LNCAP (cell line): Measurements from ENCODE around the gene AUP1.

Source experiments
- TF ChIP-seq, protein P1 (sequence below): fragments of 450-650 bp; IDR thresholded peaks from 2 replicates; pipeline ENCODE4 v1.5.1; 2017; ENCODE audit warnings: mild to moderate bottlenecking

The AUP1 gene

DNA sequence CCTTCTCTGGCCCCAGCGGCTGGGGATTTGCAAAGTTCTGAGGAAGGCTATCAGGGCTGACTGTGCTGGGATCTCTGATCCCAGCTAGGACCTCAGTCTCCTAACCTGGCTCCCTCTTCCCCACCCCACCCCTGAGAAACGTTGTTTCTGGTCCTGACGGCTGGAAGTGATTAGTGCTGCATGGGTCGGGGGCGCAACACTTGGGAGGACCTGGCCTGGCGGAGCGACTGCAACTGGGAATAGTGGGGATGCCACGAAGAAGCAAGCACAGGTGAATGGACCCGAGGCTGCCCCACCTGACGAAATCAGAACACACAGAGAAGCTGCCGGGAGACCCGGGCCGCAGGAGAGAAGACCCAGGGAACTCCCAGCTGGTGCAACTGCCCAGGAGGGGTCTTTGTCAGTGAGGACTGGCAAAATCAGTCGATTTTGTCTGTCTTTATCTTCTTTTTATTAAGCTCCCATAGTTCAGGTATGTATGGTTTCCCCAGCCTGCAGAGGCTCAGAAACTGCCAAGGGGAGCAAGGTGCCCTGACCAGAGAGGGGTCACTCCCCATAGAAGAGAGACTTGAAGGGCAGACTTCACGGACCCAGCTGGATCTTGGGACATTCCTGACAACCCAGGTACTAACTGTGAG lies 29.4 kb downstream of the AUP1 start:
- TF ChIP-seq, protein P1, sequence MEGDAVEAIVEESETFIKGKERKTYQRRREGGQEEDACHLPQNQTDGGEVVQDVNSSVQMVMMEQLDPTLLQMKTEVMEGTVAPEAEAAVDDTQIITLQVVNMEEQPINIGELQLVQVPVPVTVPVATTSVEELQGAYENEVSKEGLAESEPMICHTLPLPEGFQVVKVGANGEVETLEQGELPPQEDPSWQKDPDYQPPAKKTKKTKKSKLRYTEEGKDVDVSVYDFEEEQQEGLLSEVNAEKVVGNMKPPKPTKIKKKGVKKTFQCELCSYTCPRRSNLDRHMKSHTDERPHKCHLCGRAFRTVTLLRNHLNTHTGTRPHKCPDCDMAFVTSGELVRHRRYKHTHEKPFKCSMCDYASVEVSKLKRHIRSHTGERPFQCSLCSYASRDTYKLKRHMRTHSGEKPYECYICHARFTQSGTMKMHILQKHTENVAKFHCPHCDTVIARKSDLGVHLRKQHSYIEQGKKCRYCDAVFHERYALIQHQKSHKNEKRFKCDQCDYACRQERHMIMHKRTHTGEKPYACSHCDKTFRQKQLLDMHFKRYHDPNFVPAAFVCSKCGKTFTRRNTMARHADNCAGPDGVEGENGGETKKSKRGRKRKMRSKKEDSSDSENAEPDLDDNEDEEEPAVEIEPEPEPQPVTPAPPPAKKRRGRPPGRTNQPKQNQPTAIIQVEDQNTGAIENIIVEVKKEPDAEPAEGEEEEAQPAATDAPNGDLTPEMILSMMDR = no peak

DNA sequence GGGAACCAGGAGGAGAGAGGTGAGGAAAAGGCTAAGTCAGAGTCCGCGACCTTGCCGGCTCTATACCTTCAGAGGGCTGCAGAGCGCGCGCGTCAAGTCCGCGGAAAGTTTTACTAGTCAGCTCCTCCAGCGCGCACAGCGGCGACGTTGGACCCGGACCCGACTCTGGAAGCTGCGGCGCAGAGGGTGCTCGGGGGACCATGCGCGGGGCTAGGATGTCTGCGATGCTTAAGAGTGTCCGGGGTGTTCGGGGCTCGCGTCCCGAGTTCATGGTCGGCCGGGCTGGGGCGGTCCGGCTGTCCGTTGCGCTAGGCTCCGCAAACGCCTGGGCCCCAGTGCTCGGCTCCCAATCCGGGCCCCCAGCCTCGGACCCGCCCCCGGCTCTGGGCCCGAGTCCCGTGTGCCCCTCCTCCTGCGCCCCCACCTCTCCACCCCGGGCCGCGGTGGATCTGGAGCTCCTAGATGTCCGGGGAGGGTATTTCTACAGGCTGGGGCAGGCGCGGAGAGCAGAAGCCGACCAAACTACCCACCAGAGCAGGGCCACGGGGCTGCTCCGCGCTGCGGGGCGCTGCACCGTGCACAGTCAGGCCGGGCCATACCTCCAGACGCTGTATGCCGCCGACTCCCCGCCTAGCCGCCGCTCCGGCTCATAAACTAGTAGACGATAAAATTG lies 30.1 kb downstream of the AUP1 start, which contains the start of gene LBX2:
LBX2 (minus strand) TSS at position 337 of the 673 bp plus-strand sequence; CDS start at position 271, 66 bp downstream.
- TF ChIP-seq, protein P1 = no peak

DNA sequence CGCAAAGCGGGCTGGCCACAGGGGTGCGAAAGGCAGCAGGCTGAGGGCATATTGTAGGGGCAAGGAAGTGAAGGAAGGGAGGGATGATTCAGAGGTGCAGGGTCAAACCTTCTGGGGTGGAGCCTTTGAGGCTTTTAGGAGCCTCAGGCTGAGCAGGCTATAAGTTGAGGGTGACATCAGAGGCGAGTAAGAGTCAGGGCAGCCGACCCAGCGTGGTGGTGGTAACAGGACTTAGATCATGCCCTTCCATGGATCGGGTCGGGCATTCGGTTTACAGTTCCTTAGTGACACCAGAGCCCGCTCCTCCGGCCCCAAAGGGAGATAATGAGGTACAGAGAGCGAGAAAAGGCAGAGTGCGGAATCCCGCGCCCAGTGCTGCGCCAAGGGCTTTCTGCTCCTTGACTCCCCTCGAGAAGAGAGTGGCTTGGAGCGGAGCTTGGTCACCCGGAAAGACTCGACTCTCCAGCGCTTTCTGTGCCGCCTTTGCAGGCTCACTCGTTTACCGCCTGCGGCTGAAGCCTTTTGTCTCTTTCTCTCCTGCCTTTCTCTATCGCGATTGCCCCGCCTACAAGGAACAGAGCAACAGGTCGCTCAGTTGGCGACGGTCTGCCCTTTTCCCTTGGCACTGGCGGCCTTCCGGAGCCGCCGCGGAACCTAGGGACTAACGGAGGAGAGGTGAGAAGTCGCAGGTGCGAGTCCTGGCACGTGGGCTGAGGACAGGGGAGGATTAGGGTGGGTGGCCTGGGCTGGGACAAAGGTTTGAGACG lies 30.8 kb downstream of the AUP1 start:
- TF ChIP-seq, protein P1 = no peak

DNA sequence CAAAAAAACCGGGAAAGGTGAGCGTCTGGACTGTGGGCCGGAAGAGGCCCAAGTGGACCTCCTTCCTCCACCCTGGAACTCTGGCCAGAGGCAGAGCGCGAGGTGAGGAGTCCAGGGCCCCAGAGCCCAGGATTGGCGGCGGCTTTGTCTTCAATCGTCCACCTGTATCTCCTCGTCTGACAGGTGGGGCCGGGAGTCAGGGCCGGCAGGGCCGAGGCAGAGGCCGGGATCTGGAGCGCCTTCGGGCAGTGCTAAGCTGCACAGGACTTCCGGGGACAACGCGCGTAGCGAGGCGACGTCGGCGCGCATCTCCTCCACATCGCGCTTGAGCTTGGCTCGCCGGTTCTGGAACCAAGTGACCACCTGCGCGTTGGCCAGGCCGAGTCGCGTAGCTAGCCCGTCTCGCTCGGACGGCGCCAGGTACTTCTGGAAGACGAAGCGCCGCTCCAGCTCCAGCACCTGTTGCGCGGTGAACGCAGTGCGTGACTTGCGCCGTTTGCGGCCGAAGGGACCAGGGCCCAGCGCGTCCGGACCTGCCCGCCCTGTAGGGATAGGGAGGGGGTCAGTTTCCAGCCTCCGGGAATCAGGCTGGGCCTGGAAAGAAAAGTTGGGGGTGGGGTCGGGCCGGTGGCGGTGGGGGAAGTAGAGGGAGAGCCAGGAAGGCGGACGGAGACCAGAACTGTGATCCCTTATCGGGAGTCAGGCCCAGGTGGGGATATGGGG lies 31.6 kb downstream of the AUP1 start:
- TF ChIP-seq, protein P1 = no peak

DNA sequence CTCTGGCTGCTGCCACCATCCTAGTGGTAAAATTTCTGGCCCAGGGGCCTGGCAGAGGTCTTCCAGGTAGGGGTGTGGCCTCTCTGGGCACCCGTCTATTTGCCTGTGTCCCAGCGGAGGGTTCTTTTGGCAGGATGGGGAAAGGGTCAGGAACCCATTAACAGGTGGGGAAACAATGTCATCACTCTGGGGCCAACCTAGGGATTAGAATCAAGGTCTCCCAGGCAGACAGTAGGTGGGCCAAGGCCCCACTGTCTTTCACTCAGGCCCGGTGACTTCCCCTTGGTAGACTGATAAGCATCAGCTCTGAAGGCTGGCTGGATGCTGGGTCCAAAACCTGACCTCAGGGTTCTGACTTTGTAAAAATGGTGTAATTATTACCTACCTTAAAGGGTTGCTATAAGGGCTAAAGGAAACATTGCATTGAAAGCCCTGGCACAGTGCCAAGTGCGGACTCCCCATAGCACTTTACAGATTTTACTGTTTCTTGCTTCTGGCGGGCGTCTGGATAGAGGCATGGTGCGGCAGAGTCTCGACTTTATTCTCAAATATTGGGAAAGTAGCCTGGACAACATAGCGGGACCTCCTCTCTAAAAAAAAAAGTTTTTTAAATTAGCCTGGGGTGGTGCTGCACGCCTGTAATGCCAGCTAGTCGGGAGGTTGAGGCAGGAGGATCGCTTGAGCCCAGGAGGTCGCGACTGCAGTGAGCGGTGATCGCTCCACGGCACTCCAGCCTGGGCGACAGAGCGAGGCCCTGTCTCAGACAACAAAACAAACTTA lies 32.3 kb downstream of the AUP1 start:
- TF ChIP-seq, protein P1 = no peak

DNA sequence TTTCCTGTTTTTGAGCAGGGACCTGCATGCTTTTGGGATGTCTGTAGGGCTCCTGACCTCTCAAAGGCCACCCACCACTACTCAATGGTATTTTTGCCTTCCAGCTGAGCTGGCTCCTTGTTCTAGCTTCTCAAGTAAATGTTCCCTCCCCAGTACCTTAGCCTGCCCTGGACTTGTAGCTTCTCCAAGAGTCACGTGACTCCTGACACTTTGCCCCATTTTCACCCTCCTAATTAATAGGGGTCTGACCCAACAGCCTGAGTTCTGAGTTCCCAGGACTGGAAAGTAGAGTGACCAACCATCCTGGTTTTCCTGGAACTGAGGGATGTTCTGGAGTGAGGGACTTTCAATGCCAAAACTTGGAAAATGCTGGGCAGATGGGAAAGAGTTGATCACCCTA lies 34.1 kb downstream of the AUP1 start:
- TF ChIP-seq, protein P1 = no peak
